RCC 7860 (cell line): ENCODE measurements around the gene HABP4.

Experiments used
- DNase-seq: peaks from one replicate; pipeline ENCODE4 v3.0.0-alpha.2; 2015; ENCODE audit warnings: low spot score
- FAIRE-seq: peaks from 2 replicates; lab custom pipeline; 2012; peaks lifted over from hg19 to GRCh38; lab: Jason Lieb, UNC

HABP4 gene

DNA sequence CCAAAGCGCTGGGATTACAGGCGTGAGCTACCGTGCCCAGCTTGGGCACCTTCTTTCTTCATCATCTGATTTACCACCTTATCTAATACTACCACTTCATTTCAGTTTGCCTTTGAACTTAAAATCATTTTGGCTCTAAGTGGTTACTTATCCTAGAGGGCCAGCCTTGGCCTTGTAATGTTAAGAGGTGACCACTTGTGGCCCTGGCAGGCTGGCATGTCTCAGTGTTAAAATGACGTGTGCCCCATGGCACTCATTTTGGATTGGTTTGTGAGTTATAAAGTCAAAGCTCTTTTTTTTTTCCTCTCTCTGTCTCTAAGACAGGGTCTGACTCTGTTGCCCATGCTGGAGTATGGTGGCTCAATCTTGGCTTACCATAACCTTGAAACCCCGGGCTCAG, 17.8 kb downstream of the HABP4 start:
- FAIRE-seq (no peak), DNase-seq (no peak)

DNA sequence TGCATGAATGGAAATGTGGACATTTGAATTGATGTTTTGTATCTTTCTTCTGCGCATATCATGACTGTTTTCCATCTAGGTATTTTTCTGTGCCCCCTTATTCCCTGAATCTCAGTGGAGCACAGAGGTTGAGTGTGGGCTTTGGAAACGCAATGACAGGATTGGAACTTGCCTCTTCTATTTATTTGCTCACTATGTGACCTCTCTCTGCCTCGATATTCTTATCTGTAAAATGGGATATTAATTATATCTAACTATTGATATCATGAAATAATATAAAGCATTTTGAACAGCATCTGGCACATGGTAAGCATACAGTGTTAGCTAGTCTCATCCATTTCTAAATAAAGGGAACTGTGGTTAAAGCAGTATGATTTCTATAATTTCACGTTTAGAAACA, 26.0 kb downstream of the HABP4 start:
- DNase-seq (no peak), FAIRE-seq (no peak)

DNA sequence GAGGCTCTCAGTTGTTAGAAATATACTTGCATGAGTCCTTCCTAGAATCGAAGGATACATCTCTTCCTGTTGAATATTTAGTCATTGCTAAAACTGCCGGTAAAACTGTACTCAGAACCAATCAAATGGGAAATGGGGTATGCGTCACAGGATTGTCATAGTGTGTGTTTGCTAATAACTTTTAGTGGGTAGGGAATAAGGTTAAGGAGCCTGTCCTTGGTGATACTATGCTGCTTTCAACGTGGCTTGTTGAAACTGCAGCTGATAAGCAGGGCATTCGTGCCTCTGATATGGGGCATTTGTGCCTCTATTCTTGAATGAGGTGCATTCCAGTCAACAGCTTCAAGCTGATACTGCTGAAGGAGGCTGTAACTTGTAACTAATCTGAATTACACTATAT, 26.6 kb downstream of the HABP4 start:
- no peak for FAIRE-seq

DNA sequence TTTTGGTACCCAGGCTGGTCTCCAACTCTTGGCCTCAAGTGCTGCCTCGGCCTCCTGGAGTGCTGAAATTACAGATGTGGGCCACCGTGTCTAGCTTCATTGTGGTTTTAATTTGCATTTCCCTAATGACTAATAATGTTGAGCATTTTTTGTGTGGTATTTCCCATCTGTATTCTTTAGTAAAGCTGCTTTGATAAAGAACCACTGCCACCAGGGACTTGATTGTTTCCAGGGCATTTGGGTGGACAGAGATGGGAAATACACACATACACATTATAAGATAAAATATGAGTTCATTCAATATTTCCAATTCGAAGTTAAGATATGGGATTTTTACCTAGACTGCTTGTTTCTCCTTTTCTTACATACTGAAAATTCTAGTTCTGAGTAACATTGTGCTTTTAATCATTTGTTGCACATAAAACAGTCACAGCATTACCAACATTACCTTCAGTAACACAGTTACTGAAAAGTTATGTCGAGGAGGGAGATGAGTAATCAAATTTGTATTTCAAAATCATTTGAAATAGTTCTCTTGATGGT, 28.9 kb downstream of the HABP4 start:
- no peak for FAIRE-seq

More for the DNA sequence above, 26.6 kb downstream of the HABP4 start:
- DNase-seq: no peak

DNA sequence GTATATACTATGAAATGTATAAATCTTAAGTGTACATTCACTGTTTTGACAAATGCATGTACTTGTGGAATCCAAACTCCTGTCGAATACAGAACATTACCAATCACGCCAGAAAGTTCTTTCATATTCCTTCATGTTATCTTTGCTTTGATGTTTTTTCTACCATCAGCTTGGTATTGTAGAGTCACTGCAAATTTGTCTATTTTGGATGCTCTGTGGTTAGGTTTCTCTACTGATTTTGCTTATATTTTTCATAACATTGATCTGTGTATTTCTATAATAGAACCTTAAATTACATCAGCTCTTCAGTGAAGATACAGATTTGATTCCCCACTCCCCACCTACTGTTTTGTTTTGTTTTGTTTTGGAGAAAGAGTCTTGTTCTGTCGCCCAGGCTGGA, 30.8 kb downstream of the HABP4 start:
- FAIRE-seq: no peak
- DNase-seq: no peak

More for the DNA sequence above, 28.9 kb downstream of the HABP4 start:
- no peak for DNase-seq

DNA sequence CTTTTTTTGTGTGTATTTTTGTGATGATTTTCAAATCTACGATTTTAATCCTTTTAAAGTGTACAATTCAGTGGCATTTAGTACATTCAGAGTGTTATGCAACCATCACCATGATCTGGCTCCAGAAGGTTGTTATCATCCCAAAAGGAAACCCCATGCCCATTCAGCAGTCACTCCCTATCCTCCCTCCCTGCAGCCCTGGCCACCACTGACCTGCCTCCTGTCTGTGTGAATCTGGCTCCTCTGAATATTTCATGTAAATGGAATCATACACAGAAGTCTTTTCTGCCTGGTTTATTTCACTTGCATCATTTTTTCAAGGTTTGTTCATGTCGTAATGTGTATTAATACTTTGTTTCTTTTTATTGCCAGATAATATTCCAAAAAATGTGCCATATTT, 32.5 kb downstream of the HABP4 start:
- no peak for FAIRE-seq
- DNase-seq: no peak

DNA sequence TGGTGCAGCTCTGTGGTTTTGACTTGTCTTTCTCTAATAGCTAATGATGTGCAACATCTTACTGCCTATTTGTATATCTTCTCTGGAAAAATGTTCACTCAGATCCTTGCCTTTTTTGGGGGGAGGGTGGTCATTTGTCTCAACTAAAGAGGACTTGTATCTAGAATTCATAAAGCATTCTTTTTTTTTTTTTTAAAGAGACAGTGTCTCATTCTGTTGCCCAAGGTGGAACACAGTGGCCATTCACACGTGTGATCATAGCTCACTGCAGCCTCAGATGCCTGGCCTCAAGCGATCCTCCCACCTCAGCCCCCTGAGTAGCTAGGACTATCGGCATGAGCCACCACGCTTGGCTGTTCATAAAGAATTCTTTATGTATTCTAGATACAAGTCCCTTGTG, 33.2 kb downstream of the HABP4 start:
- DNase-seq: no peak
- no peak for FAIRE-seq

DNA sequence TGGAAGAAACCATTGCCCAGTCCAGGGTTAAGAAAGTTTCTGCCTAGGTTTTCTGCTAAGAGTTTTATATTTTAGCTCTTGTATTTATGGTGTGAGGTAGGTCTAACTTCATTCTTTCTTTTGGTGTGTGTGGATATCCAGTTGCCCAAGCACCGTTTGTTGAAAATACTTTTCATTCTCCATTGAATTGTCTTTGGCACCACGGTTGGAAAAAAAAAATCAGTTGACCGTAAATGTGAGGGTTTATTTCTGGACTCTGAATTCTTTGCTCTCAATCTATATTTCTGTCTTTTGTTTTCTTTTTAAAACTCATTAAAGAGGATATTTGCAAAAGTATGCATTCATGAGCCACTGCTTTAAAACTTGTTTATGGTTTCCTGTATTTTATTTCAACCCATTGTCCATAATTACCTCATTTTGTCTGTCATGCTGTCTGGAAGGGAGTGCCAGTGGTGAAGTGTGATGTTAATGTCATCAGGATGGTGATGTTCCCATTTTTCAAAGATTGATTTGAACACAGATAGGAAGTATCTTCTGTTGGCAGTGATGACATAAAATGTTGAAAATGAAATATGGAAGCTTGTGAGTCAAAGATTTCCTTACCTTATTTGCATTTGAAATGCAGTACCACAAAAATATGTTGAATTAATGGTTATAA, 33.9 kb downstream of the HABP4 start:
- no peak for FAIRE-seq
- no peak for DNase-seq

DNA sequence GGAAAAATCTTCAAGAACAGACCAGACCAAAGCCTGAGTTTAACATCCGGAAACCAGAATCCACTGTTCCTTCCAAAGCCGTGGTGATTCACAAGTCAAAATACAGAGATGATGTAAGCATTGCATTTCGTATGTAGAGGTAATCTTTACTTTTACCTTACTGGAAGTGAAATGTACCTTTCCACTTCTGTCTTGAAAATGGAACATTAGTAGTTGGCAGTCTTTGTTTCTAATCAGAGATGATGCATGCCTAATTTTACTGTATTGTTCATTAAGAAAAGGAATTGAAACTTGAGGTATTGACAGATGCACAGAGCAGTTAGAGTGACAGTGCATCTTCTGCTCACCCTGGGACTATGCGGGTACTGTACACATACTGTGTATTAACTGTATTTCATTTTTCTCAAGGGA, 34.6 kb downstream of the HABP4 start:
- no peak for DNase-seq
- FAIRE-seq: no peak

DNA sequence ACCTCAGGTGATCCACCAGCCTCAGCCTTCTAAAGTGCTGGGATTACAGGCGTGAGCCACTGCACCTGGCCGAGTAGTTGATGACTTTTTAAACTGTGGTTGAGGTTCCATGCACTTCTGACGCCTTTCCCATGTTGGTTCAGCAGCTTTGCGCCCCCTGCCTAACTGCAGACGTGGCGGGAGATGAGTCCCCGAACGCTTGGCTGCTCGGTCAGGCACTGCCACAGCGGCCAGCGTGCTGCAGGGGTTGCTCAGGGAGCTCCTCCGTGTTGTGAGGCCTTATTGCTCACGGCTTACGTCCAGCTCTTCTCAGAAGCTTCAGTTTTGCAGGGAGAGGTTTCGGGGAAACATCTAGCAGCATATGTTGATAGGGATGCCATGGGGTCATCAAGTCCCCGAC, 35.3 kb downstream of the HABP4 start:
- no peak for FAIRE-seq

DNA sequence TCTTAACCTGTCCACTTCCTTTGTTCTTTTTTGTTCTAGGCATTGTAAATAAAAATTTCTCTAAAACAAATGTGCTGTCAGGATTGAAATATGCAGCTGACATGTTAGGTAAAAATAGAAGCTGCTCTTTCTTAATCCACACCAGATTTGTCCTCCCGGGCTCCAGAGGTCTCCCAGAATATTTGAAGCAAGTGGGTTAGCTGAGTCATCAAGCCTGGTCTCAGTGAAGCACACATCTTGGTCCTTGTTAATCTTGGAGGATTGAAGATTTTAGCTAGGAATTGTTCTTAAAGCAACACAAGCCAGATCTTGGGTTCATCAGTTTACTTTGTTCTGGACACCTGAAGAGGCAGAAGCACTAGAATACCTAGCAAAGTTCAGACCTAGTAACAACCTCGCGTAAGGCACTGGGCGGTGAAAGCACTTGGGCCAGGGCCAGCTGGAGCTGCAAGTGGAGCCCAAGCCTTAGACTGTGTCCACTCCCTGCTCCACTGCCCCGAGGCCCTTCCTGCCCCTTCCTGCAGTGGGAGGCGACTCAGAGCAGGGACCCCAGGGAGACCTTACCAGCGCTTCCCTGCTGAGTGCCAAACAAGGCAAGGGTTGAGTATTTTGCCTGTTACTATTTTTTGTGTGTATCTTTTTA, 36.5 kb downstream of the HABP4 start:
- FAIRE-seq (no peak), DNase-seq (no peak)

More for the DNA sequence above, 35.3 kb downstream of the HABP4 start:
- no peak for DNase-seq

DNA sequence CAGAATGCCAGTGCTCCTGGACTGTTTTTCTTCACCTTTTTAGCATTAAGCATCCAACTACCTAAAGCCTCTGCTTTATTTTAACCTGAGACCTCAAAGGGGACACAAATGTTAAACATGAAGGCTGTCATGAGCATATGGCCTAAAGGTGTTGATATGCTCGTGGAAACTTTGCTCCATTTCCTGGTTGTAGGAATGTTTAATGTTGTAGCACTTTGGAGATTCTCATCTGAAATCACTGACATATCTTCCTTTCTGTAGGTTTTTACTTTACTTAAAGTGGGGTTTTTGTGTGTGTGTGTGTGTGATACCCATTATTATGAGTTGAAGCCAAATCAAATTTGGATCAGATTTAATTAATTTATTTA, 37.0 kb downstream of the HABP4 start:
- DNase-seq (no peak), FAIRE-seq (no peak)

DNA sequence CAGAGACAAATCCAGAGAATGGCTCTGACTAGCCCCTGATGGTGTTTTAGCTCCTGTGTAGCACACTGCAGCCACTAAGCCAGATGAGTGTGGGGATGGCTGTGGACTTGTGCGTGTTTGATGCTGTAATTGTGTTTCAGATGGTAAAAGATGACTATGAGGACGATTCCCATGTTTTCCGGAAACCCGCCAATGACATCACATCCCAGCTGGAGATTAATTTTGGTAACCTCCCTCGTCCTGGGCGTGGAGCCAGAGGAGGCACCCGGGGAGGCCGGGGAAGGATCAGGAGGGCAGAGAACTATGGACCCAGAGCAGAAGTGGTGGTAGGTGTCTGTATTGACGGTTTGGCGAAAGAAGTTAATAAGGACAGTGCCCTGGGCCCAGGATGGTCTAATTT, 38.0 kb downstream of the HABP4 start:
- FAIRE-seq: no peak
- no peak for DNase-seq

DNA sequence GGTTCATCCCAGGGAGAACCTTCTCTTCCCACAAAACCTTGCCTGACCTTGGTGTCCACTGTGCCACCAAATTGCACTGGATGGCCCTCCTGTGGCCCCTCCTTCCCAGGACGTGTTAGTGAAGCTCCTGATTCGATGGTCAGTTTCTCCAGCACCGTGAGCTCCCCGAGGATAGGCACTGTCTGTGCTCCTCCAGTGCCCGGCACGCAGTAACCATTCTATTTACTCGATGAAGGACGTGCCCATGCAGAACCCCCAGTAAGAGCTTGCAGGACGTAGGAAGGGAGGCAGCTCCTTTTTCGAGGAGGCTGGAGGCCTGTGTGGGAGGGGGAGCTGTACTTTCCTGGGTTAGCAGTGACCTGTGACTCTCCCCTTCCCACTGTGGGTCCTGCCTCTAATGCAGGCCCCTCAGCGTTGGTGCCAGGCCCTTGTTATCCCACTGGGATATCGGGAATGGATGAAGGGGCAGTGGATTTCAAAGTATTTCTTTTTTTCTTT, 39.6 kb downstream of the HABP4 start:
- DNase-seq (no peak), FAIRE-seq (no peak)

DNA sequence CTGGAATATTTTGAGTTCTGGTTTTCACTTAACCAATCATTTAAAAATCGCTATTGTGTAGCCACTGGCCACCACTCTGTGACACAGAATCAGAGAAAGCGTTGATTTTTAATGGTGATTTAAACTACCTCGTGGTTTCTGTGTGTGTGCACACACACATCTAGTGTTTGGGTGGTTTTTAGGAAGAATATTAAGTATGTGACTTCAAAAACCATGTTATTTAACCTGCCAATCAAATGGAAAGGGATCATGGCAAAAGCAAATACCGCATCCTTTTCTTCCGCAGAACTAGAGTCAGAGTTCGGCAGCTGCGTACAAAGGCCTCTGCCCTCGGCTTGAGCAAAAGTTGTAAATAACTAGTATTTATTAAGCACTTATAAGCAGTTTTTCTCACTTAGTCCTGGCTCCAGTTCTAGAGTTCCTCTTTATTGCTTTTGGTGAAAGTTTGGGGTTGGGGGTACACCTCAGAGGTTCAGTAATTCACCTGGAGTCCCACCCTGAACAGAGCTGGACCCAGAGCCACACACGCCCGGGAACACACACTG, 40.6 kb downstream of the HABP4 start:
- FAIRE-seq: no peak

DNA sequence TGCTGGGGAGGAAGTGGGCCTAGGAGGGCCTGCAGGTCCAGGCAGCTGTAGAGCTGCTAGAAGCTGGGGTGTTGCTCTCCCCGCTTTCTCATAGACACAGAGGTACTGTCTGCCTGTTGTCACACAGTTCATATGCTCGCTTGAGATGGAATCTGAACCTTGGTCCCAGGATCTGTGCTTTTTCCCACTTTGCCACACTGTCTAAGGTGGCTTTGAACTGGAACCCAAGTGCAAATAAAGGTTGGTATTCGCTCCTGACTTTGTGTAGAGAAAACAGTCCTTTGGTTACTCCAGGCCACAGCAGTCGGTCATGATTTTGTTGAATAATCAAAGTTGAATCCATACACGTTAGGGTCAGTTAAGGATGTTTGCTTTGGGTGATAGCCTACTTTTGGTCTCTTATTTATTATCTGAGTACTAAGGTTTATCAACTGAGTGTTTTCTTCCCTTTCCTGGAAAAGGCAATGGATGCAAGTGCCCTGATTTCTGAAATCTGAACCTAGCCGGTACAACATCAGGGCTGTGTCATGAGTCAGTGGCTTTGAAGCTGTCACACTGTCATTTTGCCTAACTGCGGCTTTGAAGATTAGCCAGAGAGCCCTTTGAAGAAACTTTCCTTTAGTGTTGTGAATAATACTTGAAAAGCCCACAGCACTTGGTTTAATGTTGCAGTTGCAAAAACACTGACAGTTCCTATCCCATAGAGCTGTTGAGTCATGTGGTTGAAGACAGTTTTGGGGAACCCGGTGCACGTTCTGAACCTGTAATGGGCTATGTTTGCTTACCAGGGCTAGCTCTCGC, 41.3 kb downstream of the HABP4 start:
- DNase-seq (no peak), FAIRE-seq (no peak)

More for the DNA sequence above, 40.6 kb downstream of the HABP4 start:
- no peak for DNase-seq

DNA sequence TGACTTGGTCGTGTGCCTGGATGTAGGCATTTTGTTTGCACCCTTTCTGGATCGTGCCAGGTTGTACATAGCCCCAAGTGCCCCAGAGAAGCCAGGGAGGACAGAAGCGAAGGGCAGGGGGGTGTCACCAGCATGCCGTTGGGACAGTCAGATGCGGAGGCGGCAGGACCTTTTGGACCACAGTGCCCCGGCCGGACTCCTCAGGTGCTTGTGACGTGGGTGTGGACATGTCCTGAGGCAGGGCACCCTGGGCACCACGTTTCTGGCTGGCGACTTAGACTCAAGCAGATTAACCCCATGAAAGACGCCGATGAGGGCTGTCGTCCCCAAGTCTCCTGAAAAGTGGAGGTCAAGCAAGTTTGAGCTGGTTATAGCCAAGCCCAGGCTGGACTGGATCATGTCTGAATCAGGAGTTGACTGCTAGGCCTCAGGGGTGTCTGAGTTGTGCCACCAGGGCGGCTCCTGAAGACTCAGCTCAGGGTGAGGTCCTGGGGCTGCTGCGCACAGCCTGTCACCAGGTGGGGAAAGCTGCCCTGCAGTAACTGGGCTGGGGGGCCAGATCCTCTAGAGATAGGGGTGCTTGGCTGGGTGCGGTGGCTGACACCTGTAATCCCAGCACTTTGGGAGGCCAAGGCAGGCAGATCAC, 42.0 kb downstream of the HABP4 start:
- no peak for DNase-seq
- no peak for FAIRE-seq

DNA sequence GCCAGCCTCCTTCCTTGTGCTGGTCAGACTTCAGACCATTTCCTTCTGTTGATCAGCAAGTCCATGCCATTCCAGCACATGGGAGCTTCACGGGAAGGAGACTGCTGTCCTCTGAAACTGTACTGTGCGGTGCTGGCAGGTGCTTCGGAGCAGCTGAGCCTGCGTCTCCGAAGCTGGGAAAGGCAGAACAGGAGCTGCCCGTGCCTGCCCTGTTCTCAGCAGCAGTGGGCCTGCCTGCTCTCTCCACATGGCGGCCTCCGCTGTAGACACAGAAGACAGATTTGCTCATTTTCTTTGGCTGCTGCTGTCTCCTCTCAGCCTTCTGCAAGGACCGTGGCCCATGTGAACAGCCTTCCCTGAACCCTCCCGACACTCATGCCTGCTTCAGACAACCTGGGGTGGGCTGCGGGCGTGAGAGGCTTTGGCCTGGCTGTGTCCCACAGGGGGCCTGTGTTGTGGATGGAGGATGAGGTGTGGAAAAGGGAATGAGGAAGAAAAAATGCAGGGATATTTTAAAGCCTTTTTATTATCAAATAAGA, 43.1 kb downstream of the HABP4 start:
- DNase-seq: no peak
- FAIRE-seq: no peak

DNA sequence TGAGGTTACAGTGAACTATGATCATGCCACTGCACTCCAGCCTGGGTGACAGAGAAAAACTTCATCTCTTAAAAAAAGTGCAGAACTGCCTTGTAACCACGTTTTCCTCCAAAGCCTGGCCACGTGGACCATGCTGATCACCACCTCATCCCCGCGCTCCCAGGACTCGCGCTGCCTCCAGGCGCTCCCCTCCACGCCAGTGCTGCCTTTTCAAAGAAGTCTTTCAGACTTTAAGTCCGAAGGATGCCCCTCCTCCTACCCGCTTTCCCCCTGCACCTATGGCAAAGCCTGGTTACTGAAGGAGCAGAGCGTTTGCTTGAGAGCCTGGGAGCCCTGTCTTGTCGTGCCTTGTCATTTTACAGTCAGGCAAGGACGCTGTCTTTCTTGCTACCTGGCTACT, 43.8 kb downstream of the HABP4 start:
- FAIRE-seq (no peak), DNase-seq (no peak)

DNA sequence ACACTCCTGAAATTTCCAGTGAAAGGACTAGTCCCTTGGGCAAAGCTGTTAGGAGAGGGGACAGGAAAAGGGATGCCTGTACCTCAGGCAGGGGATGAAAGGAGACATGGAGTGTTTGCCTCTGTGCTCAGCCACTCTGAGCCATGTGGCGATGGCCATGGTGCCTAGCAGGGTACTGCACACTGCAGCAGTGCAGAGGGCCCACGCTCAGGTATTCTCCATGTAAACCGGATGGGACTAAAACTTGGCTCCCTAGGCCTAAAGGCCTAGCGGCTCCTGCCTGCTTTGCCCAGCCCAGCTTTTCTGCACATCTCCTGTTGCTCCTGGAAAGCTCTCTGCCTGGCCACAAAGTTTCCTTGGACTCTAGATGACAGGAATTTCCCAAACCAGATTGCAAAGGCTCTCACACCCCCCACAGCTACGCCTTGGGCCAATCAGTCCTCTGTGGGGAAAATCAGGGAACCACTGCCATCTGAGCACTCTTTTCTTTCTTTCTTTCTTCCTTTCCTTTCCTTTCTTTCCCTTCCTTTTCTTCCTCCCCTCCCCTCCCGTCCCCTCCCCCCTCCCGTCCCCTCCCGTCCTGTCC, 44.3 kb downstream of the HABP4 start:
- no peak for FAIRE-seq
- DNase-seq: no peak
